Measurements from ENCODE around the gene PPFIA2. TPM values are rescaled to one million over a fixed set of nuclear protein-coding genes. Genes with fewer than 3 reads are reported as not detected.

Gene PPFIA2
- total RNA-seq, 6 experiments from 2014 or later, result not detected

DNA sequence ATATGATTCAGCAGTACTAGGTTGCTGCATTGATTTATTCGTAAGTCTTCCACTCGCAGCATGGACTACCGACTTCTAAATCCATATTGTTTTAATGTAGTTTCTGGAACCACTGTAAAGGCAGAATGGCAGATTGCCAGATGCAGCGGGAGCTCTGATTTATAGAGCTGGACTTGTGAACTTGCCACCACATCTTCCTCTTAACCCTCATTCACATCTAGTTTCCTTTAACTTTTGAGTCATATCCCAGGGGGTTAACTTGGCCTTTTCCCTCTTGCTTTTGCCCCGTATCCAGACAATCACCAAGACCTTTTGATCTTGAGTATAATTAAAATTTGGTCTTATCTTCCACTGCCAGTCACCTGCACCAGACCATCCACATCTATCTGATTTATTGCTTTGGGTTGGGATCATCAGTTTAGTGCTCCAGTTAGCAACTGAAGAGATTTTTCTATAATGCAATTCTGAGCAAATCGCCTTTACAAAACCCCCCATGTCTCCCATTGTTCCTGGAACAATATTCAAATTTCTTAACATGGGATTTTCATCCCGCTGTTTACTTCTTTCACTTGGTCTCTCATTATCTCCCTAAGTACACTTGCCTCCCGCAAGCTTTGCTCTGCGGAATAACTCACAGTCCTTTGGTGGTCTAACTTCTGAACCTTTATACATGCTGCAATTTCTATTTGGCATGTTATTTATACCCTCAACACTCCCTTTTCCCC, 550.8 kb downstream of the PPFIA2 start:
- H3K27me3 Mint-ChIP-seq (ENCODE audit: insufficient read depth), result no peaks in the 10 kb centered on the region
- H3K9me3 Mint-ChIP-seq, result no peaks in the 10 kb centered on the region; the same call in 1 of the 2 replicates
- no peak overlapping the region for H3K4me3 Mint-ChIP-seq
- peaks cover 17% of the 10 kb centered on the region; the same call in 1 of the 2 replicates for H3K4me1 Mint-ChIP-seq (ENCODE audit: low read depth)
- TF ChIP-seq CTCF (IDR thresholded peaks at IDR 0.05), result no peak
- H3K36me3 Mint-ChIP-seq (ENCODE audit: low read depth), result no peaks in the 10 kb centered on the region
- no peak for DNase-seq
- H3K27ac Mint-ChIP-seq, result no peak overlapping the region
